NB4 (cell line): ENCODE data around the gene EPHA1.

Experiments
- DNase-seq: peaks from one replicate; pipeline ENCODE4 v3.0.0; 2010; ENCODE audit warnings: low read depth
- H3K4me3 ChIP-seq: one replicate; pipeline ENCODE4 v1.5.1; 2011; ENCODE audit warnings: mild to moderate bottlenecking, low read depth, low read length, moderate library complexity
- MAX ChIP-seq: IDR thresholded peaks from 2 replicates; pipeline ENCODE4 v1.6.1; 2011; ENCODE audit warnings: low read depth, low read length
- MYC ChIP-seq: IDR thresholded peaks from 2 replicates; pipeline ENCODE4 v1.6.1; 2011; ENCODE audit warnings: low read depth, low read length
- POLR2A ChIP-seq: IDR thresholded peaks from 2 replicates; pipeline ENCODE4 v1.6.1; 2011; ENCODE audit warnings: mild to moderate bottlenecking; ENCODE audit not compliant: insufficient read length; ENCODE audit errors: extremely low read depth
- TF ChIP-seq, protein P1 (sequence below): IDR thresholded peaks from one replicate; pipeline ENCODE4 v1.5.1; 2012; ENCODE audit warnings: low read depth, low read length

EPHA1 gene

GRCh38 chr7:143360788-143361551 is 47.7 kb downstream of the EPHA1 start:
- no peak overlapping the region for H3K4me3 ChIP-seq
- no peak for DNase-seq
- TF ChIP-seq MYC = no peak
- no peak for TF ChIP-seq MAX
- TF ChIP-seq, protein P1, sequence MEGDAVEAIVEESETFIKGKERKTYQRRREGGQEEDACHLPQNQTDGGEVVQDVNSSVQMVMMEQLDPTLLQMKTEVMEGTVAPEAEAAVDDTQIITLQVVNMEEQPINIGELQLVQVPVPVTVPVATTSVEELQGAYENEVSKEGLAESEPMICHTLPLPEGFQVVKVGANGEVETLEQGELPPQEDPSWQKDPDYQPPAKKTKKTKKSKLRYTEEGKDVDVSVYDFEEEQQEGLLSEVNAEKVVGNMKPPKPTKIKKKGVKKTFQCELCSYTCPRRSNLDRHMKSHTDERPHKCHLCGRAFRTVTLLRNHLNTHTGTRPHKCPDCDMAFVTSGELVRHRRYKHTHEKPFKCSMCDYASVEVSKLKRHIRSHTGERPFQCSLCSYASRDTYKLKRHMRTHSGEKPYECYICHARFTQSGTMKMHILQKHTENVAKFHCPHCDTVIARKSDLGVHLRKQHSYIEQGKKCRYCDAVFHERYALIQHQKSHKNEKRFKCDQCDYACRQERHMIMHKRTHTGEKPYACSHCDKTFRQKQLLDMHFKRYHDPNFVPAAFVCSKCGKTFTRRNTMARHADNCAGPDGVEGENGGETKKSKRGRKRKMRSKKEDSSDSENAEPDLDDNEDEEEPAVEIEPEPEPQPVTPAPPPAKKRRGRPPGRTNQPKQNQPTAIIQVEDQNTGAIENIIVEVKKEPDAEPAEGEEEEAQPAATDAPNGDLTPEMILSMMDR = no peak
- TF ChIP-seq POLR2A = no peak

- peak; percentile 48 for DNase-seq
- no peak overlapping the region for H3K4me3 ChIP-seq
- TF ChIP-seq POLR2A (no peak), MAX (no peak), MYC (no peak)
- TF ChIP-seq, protein P1 = no peak
Observed at GRCh38 chr7:143359771-143360353, 48.8 kb downstream of the EPHA1 start.

- TF ChIP-seq, protein P1 = no peak
- TF ChIP-seq MYC (no peak), MAX (no peak), POLR2A (no peak)
- no peak overlapping the region for H3K4me3 ChIP-seq
- no peak for DNase-seq
Observed at GRCh38 chr7:143358626-143359025, 50.0 kb downstream of the EPHA1 start.

- DNase-seq = no peak
- H3K4me3 ChIP-seq = no peak overlapping the region
- TF ChIP-seq POLR2A (no peak), MYC (no peak), MAX (no peak)
- TF ChIP-seq, protein P1 = no peak
Observed at GRCh38 chr7:143356414-143357050, 52.1 kb downstream of the EPHA1 start.

- TF ChIP-seq MYC (no peak), POLR2A (no peak), MAX (no peak)
- TF ChIP-seq, protein P1 = no peak
- no peak for DNase-seq
- H3K4me3 ChIP-seq = no peak overlapping the region
Observed at GRCh38 chr7:143355450-143356385, 52.9 kb downstream of the EPHA1 start.
